Measurements from ENCODE around the gene TEX55.
A peak's percentile ranks its signal among the peaks of the same experiment; 100 is the strongest.

The TEX55 gene

GRCh38 chr3:119146578-119147375 lies 812 bp downstream of the TEX55 start:
- no peak for TF ChIP-seq CTCF (IDR thresholded peaks at IDR 0.05; ENCODE audit: insufficient read depth, low read depth, low read length, missing control alignments)
- no peak overlapping the region for H3K4me3 ChIP-seq (ENCODE audit: low read depth, low read length)
- no peak for DNase-seq (ENCODE audit: low read depth)

- DNase-seq (ENCODE audit: low read depth), result no peak
- no peak overlapping the region for H3K4me3 ChIP-seq (ENCODE audit: low read depth, low read length)
Measured at GRCh38 chr3:119147494-119147893, 1.5 kb downstream of the TEX55 start.

GRCh38 chr3:119148493-119149180 lies 2.7 kb downstream of the TEX55 start:
- no peak for TF ChIP-seq CTCF (IDR thresholded peaks at IDR 0.05; ENCODE audit: insufficient read depth, low read depth, low read length, missing control alignments)
- no peak for DNase-seq (ENCODE audit: low read depth)
- H3K4me3 ChIP-seq (ENCODE audit: low read depth, low read length), result no peak overlapping the region

More at GRCh38 chr3:119147494-119147893, 1.5 kb downstream of the TEX55 start:
- TF ChIP-seq CTCF (IDR thresholded peaks at IDR 0.05; ENCODE audit: insufficient read depth, low read depth, low read length, missing control alignments), result no peak

GRCh38 chr3:119149484-119149883 lies 3.5 kb downstream of the TEX55 start:
- no peak for DNase-seq (ENCODE audit: low read depth)
- TF ChIP-seq CTCF (IDR thresholded peaks at IDR 0.05; ENCODE audit: insufficient read depth, low read depth, low read length, missing control alignments), result no peak

GRCh38 chr3:119156868-119157267 lies 10.9 kb downstream of the TEX55 start:
- DNase-seq (ENCODE audit: low read depth), result peak; percentile 2
- no peak overlapping the region for H3K4me3 ChIP-seq (ENCODE audit: low read depth, low read length)
- no peak for TF ChIP-seq CTCF (IDR thresholded peaks at IDR 0.05; ENCODE audit: insufficient read depth, low read depth, low read length, missing control alignments)

More at GRCh38 chr3:119149484-119149883, 3.5 kb downstream of the TEX55 start:
- no peak overlapping the region for H3K4me3 ChIP-seq (ENCODE audit: low read depth, low read length)

GRCh38 chr3:119157971-119158370 lies 12.0 kb downstream of the TEX55 start:
- TF ChIP-seq CTCF (IDR thresholded peaks at IDR 0.05; ENCODE audit: insufficient read depth, low read depth, low read length, missing control alignments), result no peak
- no peak for DNase-seq (ENCODE audit: low read depth)
- no peak overlapping the region for H3K4me3 ChIP-seq (ENCODE audit: low read depth, low read length)
